ENCODE measurements around the gene DMRT3.

DMRT3 gene, protein sequence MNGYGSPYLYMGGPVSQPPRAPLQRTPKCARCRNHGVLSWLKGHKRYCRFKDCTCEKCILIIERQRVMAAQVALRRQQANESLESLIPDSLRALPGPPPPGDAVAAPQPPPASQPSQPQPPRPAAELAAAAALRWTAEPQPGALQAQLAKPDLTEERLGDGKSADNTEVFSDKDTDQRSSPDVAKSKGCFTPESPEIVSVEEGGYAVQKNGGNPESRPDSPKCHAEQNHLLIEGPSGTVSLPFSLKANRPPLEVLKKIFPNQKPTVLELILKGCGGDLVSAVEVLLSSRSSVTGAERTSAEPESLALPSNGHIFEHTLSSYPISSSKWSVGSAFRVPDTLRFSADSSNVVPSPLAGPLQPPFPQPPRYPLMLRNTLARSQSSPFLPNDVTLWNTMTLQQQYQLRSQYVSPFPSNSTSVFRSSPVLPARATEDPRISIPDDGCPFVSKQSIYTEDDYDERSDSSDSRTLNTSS

DNA sequence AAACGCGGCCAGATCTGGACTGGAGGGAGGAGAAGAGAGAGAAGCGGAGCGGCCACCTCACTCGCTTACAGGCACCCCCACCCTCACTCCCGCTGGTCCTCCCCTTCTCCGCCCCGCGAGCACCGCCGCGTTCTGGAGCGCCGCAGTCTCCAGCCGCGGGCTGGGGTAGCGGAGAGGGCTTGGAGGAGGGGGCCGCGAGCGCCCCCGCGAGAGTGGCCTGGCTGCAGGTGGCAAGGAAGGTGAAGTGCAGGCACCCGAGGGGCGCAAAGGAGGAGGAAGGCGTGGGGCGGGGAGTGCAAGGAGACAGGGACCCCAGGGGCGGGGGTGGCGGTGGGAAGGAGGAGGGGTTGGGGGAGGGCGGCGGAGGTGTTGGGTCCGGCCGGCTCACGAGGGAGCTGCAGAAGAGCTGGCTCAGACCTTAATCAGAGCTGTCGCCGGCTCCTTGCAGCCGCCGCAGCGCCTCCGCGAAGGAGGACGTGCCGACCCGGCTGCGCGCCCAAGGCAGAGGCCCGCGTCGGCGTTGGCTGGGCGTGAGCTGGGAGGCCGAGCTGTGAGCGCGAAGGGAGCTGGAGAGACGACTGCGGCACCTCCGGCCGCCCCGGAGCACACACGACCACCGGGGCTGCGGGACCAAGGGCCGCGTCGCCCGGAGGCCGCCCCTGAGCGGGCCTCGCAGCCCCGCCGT is at the start of gene DMRT3:
Gene DMRT3, plus strand, starts transcription at position 398 of the 685 bp plus-strand sequence. CDS start 347 bp downstream, outside the sequence.
- peak; percentile 67 for DNase-seq

GRCh38 chr9:926976-927375 is 49.5 kb upstream of the DMRT3 start:
- DNase-seq, result no peak

DNA sequence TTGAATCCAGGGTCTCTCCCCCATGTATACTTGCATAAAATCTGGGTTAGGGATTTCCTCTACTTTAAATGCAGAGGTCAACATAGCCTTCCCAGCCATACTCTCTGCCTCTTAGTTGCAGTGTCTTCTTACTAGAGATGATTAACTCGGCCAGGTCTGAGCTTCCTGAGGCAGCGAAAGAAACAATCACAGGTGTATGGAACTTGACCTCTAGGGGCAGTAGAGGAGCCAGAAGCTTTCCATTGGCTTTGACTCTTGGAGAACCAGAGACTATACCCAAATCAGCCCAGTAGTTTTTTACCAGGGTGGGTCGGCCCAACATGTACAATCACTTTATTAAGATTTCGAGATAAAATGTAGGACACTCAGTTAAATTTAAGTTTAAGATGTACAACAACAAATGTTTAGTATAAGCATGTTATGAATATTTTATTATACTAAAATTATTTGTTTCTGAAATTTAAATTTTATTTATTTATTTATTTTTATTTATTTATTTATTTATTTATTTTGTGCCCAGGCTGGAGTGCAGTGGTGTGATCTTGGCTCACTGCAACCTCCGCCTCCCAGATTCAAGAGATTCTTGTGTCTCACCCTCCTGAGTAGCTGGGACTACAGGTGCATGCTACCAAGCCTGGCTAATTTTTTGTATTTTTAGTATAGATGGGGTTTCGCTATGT is 48.0 kb upstream of the DMRT3 start:
- no peak for DNase-seq

GRCh38 chr9:929719-930118 is 46.7 kb upstream of the DMRT3 start:
- no peak for DNase-seq

DNA sequence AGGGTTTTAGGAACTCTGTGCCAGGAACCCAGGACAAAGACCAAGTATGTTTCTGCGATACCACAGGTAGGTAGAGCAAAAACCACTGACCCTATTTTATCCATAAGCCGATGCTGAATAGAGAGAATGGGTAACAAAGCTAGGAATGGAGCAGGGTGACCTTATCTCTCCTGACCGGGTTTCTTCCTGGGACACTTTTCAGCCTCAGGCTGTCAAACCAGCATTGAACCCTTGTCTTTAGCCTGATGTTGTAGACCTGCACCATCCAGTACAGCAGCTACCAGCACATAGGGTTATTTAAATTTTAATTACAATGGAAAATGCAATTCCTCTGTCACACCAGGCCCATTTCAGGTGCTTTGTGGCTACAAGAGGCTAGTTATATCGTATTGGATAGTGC is 43.1 kb upstream of the DMRT3 start:
- no peak for DNase-seq

GRCh38 chr9:935348-935965 is 41.0 kb upstream of the DMRT3 start:
- DNase-seq, result peak; percentile 50

GRCh38 chr9:942805-943580 is 33.5 kb upstream of the DMRT3 start:
- DNase-seq, result no peak

DNA sequence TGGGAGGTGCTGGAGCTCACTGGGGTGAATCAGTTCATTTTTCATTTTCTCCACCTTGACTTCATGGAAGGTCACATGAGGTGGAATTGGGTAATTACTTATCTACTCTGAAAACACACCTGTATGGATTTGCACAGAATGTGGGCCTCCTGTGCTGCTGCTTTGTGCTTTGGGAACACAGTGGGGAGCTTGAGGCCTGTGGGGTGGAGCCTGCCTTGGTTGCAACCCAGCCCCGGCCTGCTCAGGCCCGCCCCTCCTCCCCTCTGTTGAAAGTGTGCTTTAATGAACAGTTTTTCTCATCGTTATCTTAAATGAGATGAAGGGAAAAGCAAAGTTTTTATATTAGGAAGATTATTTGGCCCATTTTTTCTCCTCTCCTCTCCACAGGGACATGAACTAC is 28.5 kb upstream of the DMRT3 start:
- no peak for DNase-seq

DNA sequence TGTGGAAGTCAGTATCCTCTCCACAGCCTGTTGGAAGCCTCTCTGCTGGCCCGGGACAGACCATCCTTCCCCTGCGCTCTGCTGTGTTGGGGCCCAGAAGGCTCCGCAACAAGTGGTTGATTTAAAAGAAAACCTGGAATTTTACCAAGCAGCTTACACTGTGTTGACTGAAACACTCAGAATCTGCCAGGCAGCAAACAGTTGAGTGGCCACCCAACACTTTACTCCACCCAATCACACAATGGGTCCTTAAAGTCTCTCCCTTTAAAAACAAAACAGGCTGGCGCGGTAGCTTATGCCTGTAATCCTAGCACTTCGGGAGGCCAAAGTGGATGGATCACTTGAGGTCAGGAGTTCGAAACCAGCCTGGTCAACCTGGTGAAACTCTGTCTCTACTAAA is 28.0 kb upstream of the DMRT3 start:
- DNase-seq, result no peak

GRCh38 chr9:950139-950538 is 26.3 kb upstream of the DMRT3 start:
- DNase-seq, result no peak

DNA sequence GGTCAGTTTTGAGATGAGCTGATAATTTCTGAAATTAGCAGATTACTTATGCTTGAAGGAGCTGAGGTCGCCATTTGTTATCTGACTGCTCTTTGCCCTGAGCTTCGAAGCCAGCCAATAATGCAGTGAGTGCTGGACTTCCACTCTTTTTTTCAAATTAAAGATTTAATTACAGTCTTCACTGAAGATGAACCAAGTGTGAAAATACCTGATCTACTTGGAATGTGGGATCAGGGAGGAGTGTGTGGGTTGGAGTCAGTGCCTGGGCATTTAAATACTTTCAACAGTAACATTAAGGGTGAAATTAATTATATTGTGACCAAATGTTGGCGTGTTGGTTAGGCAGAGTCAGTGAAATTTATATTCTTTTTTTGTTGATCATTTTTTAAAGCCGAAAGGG is 23.9 kb upstream of the DMRT3 start:
- no peak for DNase-seq

- DNase-seq, result no peak
Observed at GRCh38 chr9:959105-959504, 17.4 kb upstream of the DMRT3 start.

GRCh38 chr9:959914-960313 is 16.5 kb upstream of the DMRT3 start:
- no peak for DNase-seq

DNA sequence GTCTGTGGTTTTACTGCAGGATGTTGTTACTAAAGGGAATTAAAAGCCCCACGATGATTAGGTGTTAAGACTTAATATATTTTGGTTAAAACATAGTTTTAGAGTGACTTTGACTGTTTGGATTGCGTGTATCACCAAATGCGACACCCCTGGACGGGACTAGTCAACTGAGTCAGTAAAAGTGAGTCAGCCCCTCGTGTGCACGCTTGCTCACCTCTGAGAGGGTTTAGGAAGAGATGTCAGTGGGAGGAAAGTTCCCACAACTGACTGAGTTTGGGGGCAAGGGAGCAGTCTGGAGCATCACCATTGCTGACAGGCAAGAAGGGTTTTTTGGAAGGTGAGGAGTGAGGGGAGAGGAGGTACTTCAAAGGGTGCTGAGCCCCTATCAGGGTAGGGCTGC is 14.4 kb upstream of the DMRT3 start:
- no peak for DNase-seq

DNA sequence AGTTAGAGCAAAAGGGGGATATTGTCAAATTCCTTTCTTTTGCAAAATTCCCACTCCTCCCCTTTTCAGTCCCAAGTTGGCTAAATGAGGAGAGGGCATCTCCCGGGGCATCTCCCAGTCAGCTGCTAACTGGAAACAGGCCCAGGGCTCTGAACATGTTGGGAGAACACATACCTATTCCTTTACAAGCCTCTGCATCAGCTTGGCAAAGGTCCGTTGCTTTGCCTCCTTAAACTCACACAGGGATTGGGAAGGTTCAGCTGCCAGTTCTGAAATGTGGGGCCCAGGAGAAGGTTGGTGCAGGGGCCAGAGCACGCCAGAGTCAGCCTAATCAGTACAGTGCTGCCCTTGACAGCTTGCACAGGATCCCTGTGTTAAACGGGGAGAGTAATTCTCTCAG is 11.0 kb upstream of the DMRT3 start:
- DNase-seq, result peak; percentile 40

- DNase-seq, result no peak
Observed at GRCh38 chr9:966870-967269, 9.6 kb upstream of the DMRT3 start.

- no peak for DNase-seq
Observed at GRCh38 chr9:967436-967835, 9.0 kb upstream of the DMRT3 start.

DNA sequence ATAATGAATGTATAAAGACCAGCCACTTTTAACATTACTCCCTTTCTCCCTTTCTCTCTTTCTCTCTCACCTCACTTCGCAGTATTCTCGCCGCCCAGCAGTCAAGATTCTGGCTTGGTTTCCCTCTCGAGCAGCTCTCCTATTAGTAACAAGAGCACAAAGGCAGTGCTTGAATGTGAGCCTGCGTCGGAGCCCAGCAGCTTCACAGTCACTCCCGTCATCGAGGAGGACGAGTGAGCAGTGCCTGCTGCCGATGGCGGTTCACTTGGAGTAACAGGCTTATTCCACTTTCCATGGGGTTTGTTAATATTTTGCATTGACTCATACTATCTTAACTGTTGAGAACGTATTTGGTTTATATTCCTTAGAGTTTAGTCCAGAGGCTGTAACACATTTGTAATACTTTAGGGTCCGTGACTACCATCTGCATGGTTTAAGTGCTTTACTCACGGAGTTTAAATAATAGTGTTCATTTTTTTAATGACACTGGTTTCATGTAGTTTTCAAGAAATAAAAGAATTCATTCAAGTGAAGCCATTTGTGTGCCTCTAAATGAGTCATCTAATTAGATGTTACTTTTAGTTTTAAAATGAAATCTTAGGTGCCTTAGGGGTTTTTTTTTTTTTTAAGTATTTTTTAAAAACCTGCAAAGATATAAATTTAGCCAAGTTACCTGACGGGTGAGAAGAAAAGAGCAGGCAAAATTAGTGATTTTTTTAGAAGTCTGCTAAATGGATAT is 8.4 kb upstream of the DMRT3 start:
- peak; percentile 69 for DNase-seq

DNA sequence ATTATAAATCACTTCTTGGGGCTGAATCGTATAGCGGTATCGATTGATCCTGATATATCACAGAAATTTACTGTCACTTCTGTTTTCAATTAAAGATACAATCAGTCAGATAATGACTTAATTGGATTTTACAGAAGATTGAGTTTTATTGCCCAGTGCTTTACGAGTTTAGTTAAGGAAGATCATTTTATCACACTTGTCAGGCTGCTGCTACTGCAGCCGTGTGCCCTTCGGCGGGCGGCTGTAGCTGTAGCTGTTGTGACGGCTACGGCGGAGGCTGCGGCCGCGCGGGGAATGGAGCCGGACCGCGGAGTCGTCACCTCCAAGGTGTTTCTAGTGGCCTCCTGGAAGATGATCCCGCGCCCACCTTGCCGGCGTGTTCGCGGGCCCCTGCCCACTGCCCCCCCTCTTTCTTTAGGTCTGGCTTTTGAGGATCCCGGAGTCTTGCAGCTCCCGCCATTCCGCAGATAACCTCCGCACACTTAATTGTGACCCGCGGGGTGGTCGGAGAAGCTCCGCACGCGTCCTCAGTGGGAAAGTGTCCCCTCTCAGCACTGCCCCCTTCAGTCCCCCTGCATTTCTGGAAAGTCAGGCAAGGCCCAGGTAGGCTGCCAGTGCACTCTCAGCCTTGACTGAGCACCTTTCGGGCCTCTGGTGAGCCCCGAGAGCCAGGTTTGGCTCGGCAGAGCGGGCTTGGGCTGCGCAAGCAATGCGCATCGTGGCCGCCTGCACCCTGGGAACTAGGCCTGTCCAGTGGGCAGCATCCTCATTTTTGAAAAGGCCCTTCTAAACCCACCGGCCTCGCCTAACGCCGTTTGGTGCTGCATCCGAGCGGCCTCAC is 6.9 kb upstream of the DMRT3 start:
- peak; percentile 74 for DNase-seq

- peak; percentile 73 for DNase-seq
Observed at GRCh38 chr9:970151-970996, 6.1 kb upstream of the DMRT3 start.

Measured in retina (tissue), 1 donor.